T-helper 2 cell treated with Interferon-gamma antibody and Interleukin-4, amounts not matched to agents 100 ng/mL and 5 ng/mL, for 36 hours (primary cell): Measurements from ENCODE around the gene KIAA1217. TPM values are rescaled to one million over a fixed set of nuclear protein-coding genes. Genes with fewer than 3 reads are reported as not detected.

Experiments used
- intact Hi-C: fragments of 100-400 bp; cut with micrococcal nuclease; formaldehyde crosslinking; loops from one replicate; pipeline ENCODE4 v1.15.1; 2023
- total RNA-seq: library from RNA; stranded (reverse); gene quantifications from 2 replicates; pipeline ENCODE4 v1.2.3, GENCODE V29; 2022

The KIAA1217 gene
- total RNA-seq, 1 donor from 2014 or later, result 0.36 TPM

- intact Hi-C loops, result no loop called here
Observed at GRCh38 chr10:24571870-24572450, 363.0 kb downstream of the KIAA1217 start.

DNA sequence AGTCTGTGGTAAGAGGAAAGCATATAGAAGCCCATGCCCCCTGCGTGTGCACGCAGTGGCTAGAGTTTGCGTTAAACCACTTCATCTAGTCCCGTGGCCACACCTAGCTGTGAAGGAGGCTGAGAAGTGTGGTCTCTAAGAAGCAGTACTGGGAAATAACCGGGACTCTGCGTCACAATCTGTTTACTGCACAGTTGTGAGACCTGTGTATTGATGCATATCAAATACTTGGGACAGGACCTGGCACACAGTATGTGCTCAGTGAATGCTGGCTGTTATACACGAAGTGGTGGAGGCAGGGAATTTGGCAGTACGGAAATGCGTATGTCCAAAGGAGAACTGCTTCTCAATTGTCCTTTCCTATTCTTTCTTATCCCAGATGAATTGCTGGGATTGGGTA lies 365.2 kb downstream of the KIAA1217 start:
- intact Hi-C loops, result no loop called here

GRCh38 chr10:24574578-24575155 lies 365.7 kb downstream of the KIAA1217 start:
- intact Hi-C loops, result no loop called here

DNA sequence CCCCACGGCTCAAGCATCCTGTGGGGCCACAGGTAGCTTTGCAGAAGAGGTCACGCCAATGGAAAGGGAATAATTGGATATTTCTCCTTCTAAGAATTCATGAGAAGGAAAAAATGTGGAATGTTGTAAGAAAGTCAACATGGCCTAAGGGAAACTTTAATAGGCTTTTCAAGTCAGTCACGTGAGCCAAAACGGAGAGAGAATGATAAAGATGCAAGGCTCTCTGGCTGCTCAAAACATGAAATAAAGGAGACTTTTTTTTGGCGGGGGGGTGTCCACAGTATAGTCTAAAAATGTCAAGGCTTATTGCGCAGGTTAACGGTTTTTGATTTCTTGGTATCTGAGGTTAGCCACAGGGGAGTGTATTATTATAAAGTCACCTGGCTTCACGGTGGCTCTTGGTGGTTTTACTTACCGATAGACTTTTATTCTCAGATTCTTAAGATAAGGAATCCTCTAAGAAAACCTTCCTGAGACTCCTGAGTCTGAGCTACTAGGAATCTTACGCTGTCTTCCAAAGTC lies 366.6 kb downstream of the KIAA1217 start:
- intact Hi-C loops, result no loop called here

GRCh38 chr10:24579448-24579847 lies 370.5 kb downstream of the KIAA1217 start:
- intact Hi-C loops, result no loop called here

GRCh38 chr10:24579906-24580305 lies 371.0 kb downstream of the KIAA1217 start:
- intact Hi-C loops, result no loop called here

DNA sequence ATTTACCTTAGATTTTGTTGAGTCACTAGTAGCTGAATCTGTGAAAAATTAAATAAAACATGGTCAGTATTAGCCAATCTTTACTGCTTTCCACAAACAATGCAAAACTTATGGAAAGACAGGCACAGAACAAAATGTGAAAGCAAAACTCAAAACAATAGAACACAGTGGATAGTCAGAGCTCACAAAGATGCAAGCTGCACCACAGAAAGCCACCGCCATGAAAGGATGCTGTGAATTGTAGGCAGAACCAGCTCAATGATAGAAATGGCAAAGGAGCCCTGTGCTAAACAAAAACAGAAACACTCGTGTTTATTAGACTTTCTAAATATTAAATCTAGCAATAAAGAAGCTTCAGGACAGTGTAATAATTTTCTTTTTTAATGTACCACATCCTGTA lies 380.3 kb downstream of the KIAA1217 start:
- intact Hi-C loops, result no loop called here

- intact Hi-C loops, result no loop called here
Observed at GRCh38 chr10:24590697-24591457, 381.9 kb downstream of the KIAA1217 start.

GRCh38 chr10:24596217-24596930 lies 387.4 kb downstream of the KIAA1217 start:
- intact Hi-C loops, result no loop called here

DNA sequence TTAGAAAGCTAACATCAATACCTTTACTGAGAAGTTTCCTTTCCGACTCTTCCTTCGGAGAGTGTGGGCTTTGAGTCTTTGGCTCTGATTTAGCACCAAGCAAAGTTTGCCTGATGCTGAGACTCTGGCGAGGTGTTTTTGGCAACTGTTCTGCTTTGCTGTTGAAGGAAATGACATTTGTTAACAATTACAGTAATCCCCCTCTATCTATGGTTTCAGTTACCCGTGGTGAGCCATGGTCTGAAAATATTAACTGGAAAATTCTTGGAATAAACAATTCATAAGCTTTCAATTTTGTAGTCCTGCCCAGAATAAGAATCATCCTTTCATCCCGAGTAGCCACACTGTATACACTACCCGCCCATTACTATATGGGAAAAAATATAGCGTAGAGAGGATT lies 388.5 kb downstream of the KIAA1217 start:
- intact Hi-C loops, result no loop called here
